HG03439 (cell line): ENCODE measurements around the gene MAD1L1.
A peak's percentile ranks its signal among the peaks of the same experiment; 100 is the strongest.

Experiments used
- ATAC-seq: cut with Tn5 transposase; IDR thresholded peaks from one replicate; pipeline ENCODE4 v1.9.1; 2021; ENCODE audit warnings: mild to moderate bottlenecking, moderate library complexity; ENCODE audit not compliant: unreplicated experiment

The MAD1L1 gene

DNA sequence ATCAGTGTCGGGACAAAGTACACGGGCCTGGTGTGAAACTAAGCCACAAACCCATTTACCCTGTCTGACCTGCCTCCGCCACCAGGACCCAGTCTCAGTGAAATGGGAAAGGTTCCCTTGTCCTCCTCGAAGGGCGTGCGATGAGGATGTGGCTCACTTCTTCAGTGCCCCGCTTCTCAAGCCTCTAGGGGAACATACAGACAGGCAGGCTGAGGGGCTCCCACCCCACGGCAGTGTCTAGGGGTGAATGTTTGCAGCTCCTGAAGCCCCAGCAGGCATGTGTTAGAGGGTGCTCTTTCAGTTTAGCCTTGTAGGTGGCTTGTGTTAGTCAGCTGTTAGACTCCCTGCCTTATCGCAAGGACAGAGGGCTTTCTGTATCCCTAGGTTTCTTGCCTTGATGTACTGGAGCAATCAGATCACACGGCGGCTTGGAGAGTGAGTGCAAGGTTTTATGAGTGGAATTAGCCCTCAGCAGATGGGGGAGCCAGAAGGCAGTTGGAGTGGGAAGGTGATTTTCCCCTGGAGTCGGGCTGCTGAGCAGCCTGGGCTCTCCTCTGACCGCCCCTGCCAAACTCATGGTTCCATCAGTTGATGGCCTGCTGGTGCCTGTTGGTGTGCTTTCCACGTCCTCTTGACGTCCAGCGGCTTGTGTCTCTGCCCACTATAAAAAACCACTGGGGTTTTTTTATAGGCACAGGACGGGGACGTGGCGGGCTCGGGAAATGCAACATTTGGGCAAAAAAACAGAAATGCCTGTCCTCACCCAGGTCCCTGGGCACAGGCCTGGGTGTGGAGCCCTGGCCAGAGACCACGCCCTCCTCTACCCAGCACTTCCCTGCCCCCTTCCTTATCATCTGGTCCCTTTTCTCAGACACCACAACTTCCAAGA, 10.0 kb upstream of the MAD1L1 start:
- peak; percentile 18 for ATAC-seq

DNA sequence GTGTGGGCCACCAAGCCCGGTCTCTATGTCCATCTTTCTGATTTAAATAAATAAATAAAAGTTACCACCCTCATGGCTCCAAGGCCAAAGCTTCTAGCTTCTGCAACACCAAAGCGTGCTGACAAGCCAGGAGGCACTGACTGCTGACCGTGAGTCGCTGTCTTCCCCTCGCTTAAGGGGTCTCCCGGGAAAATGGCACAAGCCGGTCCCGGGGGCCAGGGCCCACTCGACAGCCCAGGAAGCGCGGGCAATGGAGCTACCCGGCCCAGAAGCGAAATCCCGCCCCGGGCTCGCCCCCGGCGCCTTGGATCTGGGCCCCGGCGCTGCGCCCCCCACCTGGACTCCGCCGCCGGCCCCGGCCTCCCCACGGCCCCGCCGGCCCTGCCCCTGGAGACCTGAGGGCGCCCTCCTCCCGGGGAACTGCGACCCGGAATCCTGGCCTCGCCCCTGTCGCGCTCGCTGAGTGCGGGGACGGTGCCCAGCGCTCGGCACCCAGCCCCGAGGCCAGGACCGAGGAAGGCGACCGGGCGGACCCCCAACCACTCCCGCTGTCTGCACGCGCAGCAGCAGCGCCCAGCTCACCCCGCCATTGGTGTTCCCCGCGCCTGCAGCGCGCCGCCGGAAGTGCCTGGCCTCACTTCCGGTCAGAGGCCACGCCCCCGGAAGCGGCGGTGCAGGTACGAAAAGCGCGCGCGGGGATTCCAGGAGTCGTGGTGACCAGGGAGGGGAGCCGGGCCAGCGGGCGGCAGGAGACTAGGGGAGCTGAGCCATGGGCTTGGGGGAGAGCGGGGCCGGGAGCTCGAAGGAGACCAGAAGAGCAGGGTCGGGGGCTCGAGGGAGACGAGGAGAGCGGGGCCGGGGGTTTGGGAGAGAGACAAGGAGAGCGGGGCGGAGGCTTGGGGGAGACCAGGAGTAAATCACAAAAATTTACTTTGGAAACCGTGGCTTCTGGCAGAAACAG, 9.1 kb upstream of the MAD1L1 start, which contains the start of the genes MRM2 and NUDT1:
Gene MRM2, minus strand, starts transcription at position 626 of the 961 bp plus-strand sequence. Its CDS starts 36 bp downstream, at position 590.
Gene NUDT1, plus strand, starts transcription at position 647 of the 961 bp plus-strand sequence. CDS start 2,349 bp downstream, outside the sequence.
- peak; percentile 53 for ATAC-seq

DNA sequence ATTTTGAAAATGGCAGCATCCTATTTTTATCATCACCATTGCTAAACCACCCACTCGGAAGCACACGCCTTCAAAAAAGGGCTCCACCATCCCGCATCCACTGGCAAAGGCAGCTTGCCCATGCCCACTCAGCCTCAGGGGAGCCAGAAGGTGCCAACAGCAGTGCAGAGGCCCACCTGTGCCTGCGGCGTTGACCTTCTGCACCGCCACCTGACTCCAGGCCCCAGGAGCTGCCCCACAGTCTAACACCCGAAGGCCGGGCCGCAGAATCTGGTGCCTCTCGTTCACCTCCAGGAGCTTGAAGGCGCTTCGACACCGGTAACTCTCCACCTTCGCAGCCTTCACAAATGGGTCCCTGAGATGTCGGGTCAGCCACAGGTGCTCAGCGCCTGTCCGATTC, 6.5 kb upstream of the MAD1L1 start:
- no peak for ATAC-seq

DNA sequence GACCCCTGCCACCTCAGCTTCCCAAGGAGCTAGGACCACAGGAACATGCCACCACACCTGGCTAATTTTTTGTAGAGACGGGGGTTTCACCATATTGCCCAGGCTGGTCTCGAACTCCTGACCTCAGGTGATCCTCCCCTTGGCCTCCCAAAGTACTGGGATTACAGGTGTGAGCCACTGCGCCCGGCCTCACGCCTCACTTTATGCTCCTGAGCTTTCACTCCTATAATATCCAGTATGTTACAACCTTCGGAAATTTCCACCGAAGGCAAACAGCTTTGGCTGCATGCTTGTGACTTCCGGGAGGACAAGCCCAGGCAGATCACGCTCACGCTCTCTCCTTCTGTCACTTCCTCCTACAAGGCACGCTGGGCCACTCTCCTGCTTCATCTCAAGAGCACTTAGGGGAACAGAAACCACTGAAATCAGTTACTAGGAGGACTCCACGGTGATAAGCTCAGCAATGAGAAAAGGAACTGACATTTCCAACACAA, 4.4 kb upstream of the MAD1L1 start:
- ATAC-seq, result peak; percentile 56

DNA sequence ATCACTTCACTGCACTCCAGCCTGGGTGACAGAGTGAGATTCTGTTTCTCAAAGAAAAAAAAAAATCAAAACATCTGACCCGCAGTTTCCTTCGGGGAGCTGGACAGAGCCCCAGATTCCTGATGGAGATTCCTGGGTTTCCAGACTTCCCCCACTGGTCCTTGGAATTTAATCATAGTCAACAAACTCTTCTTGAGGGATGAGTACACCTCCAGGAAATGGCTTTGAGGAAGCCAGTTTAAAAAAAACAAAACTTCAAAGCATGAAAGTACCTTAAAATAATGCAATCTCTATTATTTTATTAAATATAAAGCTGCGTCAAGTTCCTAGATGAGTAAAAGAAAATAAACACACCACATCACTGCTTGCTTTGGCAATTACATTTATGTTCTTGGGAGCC, 1.2 kb upstream of the MAD1L1 start:
- ATAC-seq, result no peak

DNA sequence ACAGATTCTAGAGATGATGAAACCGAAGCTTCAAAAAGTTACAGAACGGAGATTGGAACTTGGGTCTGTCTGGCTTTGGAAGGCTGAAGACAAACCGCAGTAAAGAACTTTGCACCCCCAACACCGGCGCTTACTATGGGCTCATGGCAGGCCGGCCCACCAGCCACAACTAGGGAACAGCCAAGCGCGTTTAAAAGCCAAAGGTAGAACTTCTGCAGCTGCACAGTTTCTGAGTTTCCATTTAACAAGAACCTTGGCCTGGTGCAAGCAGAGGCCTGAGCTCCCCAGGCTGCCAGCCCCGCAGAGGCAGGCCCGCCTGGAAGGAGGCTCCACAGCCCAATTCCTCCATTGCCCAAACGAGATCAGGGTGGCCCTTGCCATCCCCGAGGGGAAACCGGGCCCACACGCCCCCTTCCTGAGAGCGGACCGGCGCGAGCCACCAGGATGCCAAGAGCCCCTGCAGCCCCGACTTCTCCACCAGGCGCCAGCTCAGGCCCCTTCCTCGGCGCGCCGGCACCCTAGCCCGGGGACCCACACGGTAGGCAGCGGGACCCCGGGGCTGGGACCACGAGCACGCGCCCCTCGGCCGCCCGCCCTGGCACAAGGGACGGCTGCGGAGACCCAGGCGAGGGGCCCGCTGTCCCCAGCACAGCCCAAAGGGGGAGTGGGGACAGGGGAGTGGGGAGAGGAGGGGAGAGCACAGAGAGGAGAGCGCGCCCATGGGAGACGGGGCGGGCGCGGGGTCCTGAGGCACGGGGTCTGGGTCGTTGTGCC, 566 bp downstream of the MAD1L1 start:
- ATAC-seq, result peak; percentile 33

DNA sequence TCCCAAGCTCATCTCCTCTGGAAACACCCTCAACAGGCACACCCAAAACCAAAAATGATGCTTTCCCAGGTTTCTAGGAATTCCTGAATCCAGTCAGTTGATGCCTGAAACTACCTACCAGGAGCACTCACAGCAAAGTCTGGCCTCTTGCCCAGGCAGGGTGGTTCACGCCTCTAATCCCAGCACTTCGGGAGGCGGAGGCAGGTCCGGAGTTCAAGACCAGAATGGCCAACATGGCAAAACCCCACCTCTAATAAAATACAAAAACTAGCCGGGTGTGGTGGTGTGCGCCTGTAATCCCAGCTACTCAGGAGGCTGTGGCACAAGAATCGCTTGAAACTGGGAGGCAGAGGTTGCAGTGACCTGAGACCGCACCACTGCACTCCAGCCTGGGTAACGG, 1.9 kb downstream of the MAD1L1 start:
- no peak for ATAC-seq

DNA sequence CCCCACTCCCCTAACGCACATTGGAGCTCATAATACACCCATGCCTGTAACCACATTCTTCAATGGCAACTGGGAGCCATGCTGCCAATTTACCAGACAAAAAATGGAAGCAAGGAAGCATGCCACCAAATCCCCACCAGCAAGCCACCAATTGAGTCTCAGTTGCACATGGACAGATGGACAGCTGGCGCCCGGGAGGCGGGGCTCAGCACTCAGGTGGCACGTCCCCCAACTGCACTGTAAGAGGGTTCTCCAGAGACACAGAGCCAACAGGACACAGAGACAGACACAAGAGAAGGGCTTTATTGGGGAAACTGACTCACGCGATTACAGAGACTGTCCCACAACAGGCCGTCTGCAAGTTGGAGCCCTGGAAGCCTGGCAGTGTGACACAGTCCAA, 2.5 kb downstream of the MAD1L1 start:
- no peak for ATAC-seq

DNA sequence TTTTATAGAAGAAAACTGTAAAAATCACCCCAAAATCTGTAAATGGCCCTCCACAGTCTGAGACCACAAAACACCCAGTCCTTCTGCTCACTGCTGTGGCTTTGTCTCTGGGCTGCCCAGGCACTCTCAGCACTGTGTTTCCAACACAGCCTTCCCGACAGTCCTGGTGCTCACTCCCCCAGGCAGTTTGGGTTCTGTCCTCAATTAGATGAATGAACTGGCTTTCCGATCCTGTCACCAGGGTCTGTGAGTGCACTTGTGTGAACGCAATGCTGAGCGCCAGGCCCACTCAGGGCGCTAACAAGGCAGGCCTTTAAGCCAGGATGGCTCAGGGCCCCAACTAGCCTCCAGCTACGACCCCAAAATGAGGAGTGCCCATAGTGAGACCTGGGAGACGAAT, 3.3 kb downstream of the MAD1L1 start:
- no peak for ATAC-seq

DNA sequence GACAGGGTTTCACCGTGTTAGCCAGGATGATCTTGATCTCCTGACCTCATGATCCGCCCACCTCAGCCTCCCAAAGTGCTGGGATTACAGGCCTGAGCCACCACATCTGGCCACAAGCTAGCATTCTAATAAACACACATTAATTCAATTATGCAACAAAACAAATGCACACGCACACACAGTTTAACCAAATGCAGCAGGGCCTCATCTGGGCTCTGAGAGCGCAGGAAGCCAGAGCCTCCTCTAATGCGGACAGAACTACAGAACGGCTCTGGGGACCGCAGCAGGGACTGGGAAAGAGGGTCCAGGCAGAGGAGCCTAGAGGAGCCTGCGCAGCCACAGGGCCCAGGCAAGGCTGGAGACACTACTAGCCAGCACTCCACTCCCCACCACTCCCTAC, 3.8 kb downstream of the MAD1L1 start:
- no peak for ATAC-seq

DNA sequence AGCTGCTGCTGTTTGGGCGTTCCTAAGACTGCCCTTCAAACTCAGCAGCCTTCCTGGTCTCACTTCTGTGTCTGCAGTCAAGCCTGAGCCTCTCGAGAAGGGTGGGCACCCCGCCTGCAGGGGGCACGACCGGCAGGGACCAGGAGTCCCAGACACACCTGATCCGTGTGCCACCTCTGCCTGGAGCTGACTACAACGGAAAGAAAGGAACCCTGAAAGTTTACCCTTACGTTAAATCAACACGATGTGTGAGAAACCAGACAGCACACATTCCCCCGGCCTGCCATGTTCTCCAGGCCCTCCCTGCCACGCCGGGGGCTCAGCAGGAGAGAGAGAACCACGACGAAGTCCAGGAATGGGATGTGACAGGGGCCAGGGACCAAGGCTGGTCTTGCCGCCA, 5.0 kb downstream of the MAD1L1 start:
- ATAC-seq, result no peak

DNA sequence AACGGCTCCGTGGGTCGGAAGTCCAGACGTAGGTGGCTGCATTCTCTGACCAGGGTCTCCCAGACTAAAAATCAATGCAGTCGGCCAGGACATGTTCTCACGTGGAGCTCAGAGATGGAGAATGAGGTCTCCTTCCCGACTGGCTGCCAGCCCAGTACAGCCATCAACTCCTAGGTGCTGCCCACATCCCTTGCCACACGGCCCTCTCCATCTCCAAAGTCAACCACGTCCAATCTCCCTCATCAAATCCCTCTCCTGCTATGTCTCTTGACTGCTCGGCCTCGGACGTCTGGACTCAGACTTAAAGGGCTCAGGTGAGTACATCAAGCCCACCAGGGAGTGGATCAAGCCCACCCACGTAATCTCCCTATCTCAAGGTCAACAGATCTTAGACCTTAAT, 6.9 kb downstream of the MAD1L1 start:
- no peak for ATAC-seq

DNA sequence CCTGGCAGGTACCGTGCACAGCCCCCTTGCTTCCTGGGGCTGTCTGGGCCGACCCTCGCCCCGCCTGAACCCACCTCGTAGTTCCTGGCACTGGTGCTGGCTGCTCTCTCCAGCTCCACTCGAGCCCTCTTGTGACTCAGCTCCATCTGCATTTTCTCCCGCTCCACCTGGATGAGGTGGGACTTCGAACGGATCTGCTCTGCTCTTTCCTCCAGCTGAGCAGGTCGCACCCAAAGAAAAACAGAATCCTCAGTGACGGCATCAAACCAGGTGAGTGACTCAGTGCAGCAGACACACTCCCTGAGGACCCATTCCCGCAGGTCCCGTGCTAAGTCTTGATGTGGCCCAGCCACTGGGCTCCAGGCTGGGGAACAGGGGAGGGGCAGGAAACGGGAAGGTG, 7.4 kb downstream of the MAD1L1 start:
- no peak for ATAC-seq

DNA sequence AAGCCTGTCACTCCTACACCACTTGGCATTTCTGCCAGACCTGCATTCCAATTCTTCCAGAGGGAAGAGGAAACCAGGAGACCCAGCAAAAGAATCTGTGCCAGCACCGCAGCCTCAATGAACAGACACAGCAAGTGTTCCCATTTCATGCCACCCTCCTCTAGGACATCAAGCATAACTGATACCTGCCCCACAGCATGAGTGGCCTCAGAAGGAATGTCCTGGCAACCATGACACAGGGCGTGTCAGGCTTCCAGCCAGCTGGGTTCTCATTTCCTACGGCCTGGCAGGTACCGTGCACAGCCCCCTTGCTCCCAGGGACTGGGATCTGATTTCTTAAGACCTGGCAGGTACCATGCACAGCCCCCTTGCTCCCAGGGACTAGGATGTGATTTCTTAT, 7.8 kb downstream of the MAD1L1 start:
- ATAC-seq, result no peak

DNA sequence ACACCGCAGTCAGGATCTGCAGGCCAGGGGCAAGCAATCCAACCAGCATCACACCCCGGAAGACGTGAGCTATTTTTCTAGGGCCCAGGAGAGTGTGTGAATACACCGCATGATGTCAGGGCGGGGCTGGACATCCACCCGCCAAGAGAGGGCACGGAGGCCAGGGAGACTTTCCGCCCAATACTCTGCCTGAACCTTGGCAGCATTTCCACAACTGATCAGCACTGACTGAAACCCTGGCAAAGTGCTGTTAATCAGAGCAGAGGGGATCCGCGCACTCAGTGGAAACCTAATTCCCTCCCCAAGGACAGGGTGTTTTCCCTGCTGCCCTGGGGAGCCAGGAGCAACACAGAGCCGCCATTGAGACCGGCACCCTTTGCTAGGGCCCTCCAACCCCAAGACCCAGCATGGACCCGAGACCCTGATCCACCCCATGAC, 8.2 kb downstream of the MAD1L1 start:
- ATAC-seq, result no peak

DNA sequence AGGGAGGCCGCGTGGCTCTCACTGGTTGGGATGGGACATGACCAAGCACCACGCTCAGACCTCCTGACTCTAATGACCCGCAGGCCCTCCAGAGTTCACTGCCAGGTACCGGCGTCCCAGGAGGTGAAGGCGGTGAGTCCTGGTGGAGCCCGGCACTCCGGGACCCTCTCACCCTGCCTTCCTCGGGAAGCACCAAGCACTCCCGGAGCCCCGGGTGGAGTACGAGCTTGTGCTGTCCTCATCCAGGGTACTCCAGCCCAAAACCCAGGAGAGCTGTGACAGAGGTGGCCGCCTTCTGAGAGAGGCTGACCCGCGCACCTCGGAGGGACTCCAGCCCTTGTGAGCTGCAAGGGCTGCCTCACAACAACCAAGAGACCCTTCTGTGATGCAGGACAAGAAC, 9.4 kb downstream of the MAD1L1 start:
- no peak for ATAC-seq

DNA sequence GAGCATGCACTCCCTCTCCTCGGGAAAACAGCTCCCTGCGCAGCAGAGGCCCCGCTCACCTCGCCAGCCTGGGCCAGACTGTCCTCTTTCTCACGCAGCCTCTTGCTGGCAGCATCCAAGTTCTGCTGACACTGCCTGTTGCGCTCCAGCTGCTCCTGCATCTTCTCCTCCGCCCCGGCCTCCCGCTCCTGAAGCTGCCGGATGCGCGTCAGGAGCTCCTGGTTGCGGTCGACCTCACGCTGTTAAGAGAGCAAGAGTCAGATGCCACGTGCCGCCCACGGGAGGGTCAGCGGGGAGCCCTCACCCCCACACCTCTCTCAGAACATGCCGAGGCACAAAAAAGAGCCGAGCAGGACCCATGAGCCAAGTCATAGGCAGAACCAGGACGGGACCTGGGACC, 10.2 kb downstream of the MAD1L1 start:
- ATAC-seq, result no peak

DNA sequence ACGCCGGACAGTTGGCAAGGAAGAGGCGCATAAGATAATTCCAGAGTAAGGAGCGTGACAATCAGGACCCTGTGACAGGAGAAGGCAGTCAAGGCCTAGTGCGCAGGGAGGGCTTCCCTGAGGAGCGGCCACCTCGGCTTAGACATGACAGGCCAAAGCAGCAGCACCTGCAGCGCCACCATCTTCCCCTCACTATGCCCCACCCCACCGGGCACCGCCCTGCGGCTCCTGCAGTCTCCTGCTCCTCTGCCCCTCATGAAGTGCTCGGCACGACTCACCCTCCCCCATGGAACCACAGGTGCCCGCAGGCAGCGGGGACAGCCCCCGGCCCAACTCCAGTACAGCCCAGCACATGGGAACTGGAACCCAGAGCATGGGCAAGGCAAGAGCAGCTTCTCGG, 11.8 kb downstream of the MAD1L1 start:
- no peak for ATAC-seq

DNA sequence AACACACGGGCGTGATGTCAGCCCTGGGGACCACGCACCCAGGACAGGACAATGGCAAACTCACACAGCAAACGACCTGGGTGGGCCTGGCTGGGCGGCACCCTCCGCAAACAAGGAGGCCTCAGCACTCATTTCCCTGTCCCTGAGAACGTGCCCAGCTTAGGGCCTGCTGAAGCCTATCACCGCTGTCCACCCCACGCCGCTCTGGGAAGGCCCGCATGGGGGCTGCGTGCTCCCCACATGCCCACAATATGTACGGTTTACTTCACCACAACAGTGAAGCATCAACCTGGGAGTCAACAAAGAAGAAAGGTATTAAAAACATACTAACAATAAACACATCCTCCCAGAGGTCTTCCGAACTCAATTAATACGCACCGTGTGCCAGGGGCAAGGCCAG, 12.2 kb downstream of the MAD1L1 start:
- no peak for ATAC-seq

DNA sequence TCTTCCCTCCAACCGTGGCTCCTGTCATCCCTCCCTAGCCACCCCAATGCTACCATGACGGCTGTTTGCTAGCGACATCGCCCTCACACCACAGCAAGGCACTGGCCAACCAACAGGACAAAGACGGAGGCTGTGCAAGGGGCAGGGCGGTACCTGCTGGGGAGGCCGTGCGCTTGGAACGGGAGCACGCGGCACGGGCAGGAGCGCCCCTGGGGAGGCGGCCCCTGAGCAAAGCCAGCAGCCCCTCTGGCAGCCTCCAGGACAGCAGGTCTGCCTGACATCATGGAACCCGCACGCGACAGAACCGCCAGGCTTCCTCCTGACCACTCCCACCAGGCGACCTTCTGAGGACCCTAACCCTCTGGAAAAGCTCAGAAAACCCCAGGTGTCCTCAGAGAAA, 12.7 kb downstream of the MAD1L1 start:
- no peak for ATAC-seq

DNA sequence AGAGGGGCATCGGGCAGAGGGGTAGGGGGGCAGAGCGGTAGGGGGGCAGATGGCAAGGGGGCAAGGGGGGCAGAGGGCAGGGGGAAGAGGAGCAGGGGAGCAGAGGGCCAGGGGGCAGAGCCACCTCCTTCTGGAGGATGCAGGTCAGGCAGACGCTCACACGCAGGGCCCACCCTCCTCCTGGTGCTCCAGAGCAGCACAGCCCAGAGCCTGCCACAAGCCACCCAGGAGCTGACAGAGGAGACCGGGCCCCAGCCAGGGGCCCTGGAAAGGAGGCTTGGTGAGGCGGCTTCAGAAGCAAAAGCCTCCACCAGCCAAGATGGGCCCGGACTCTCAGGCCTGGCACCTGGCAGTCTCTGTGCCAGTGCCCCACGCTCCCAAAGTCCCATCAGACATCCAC, 13.1 kb downstream of the MAD1L1 start:
- ATAC-seq, result no peak
